H9 (cell line): ENCODE data around the gene BCO1. TPM values are rescaled to one million over a fixed set of nuclear protein-coding genes. Genes with fewer than 3 reads are reported as not detected.

Experiments
- DNase-seq: peaks from one replicate; pipeline ENCODE4 v3.0.0-alpha.2; 2017
- H2AFZ ChIP-seq: one replicate; pipeline ENCODE4 v1.6.1; 2013; ENCODE audit warnings: mild to moderate bottlenecking, low read length, control low read depth, moderate library complexity
- H2AK5ac ChIP-seq: 2 replicates; pipeline ENCODE4 v1.6.1; 2013; ENCODE audit warnings: low read length, control low read depth, mixed read lengths; ENCODE audit not compliant: insufficient read length
- H2BK120ac ChIP-seq: one replicate; pipeline ENCODE4 v1.6.1; 2013; ENCODE audit warnings: low read depth, mild to moderate bottlenecking, low read length, control low read depth, inconsistent platforms; ENCODE audit not compliant: poor library complexity, severe bottlenecking
- H2BK12ac ChIP-seq: 2 replicates; pipeline ENCODE4 v1.6.1; 2013; ENCODE audit warnings: low read length, control low read depth, mixed read lengths, low read depth; ENCODE audit not compliant: insufficient read length
- H2BK15ac ChIP-seq: 2 replicates; pipeline ENCODE4 v1.6.1; 2013; ENCODE audit warnings: low read depth, low read length, control low read depth
- H2BK20ac ChIP-seq: one replicate; pipeline ENCODE4 v1.6.1; 2013; ENCODE audit warnings: low read depth, mild to moderate bottlenecking, low read length, control low read depth, inconsistent platforms; ENCODE audit not compliant: poor library complexity, severe bottlenecking
- H2BK5ac ChIP-seq: 2 replicates; pipeline ENCODE4 v1.6.1; 2013; ENCODE audit warnings: low read length, control low read depth, mixed read lengths; ENCODE audit not compliant: insufficient read length
- H3K14ac ChIP-seq: 2 replicates; pipeline ENCODE4 v1.6.1; 2013; ENCODE audit warnings: low read length, control low read depth; ENCODE audit not compliant: insufficient read depth
- H3K18ac ChIP-seq: 2 replicates; pipeline ENCODE4 v1.6.1; 2013; ENCODE audit warnings: low read depth, mild to moderate bottlenecking, mixed read lengths, low read length, control low read depth; ENCODE audit not compliant: insufficient read length
- H3K23ac ChIP-seq: 2 replicates; pipeline ENCODE4 v1.6.1; 2013; ENCODE audit warnings: low read length, control low read depth, mixed read lengths, low read depth; ENCODE audit not compliant: insufficient read length
- H3K23me2 ChIP-seq: 2 replicates; pipeline ENCODE4 v1.6.1; 2013; ENCODE audit warnings: low read depth, mild to moderate bottlenecking, mixed read lengths, low read length, control low read depth; ENCODE audit not compliant: insufficient read length, poor library complexity, severe bottlenecking
- H3K27ac ChIP-seq: 2 replicates; pipeline ENCODE4 v1.5.1; 2013; ENCODE audit warnings: low read length, control low read depth, mixed read lengths, low read depth; ENCODE audit not compliant: insufficient read length
- H3K27me3 ChIP-seq: 2 replicates; pipeline ENCODE4 v1.6.1; 2013; ENCODE audit warnings: low read length, control low read depth, inconsistent platforms; ENCODE audit not compliant: insufficient read depth
- H3K4ac ChIP-seq: 2 replicates; pipeline ENCODE4 v1.6.1; 2013; ENCODE audit warnings: low read depth, mild to moderate bottlenecking, control low read depth, inconsistent platforms, low read length, moderate library complexity
- H3K4me1 ChIP-seq: 2 replicates; pipeline ENCODE4 v1.6.1; 2013; ENCODE audit warnings: low read length, control low read depth, inconsistent platforms; ENCODE audit not compliant: insufficient read depth
- H3K4me2 ChIP-seq: 2 replicates; pipeline ENCODE4 v1.6.1; 2013; ENCODE audit warnings: low read length, control low read depth, mixed read lengths; ENCODE audit not compliant: insufficient read length, insufficient read depth
- H3K56ac ChIP-seq: 2 replicates; pipeline ENCODE4 v1.6.1; 2013; ENCODE audit warnings: low read depth, mild to moderate bottlenecking, mixed read lengths, low read length, control low read depth; ENCODE audit not compliant: insufficient read length
- H3K79me1 ChIP-seq: 2 replicates; pipeline ENCODE4 v1.6.1; 2013; ENCODE audit warnings: low read depth, mild to moderate bottlenecking, moderate library complexity, low read length, control low read depth, inconsistent platforms; ENCODE audit not compliant: insufficient read depth, poor library complexity, severe bottlenecking
- H3K79me2 ChIP-seq: 2 replicates; pipeline ENCODE4 v1.6.1; 2013; ENCODE audit warnings: low read length, control low read depth, inconsistent platforms; ENCODE audit not compliant: insufficient read depth
- H3K9ac ChIP-seq: 2 replicates; pipeline ENCODE4 v1.6.1; 2013; ENCODE audit warnings: low read length, control low read depth, mixed read lengths; ENCODE audit not compliant: insufficient read length; ENCODE audit errors: extremely low read depth
- H3K9me3 ChIP-seq: one replicate; pipeline ENCODE4 v1.6.1; 2013; ENCODE audit warnings: low read depth, low read length, inconsistent platforms; ENCODE audit not compliant: control insufficient read depth
- H3T11ph ChIP-seq: one replicate; pipeline ENCODE4 v1.6.1; 2013; ENCODE audit warnings: mild to moderate bottlenecking, low read length, control low read depth, inconsistent platforms
- H4K20me1 ChIP-seq: one replicate; pipeline ENCODE4 v1.6.1; 2013; ENCODE audit not compliant: control insufficient read depth, insufficient read length, insufficient read depth
- H4K5ac ChIP-seq: 2 replicates; pipeline ENCODE4 v1.6.1; 2013; ENCODE audit warnings: low read depth, mild to moderate bottlenecking, mixed read lengths, low read length, control low read depth; ENCODE audit not compliant: insufficient read length
- H4K8ac ChIP-seq: replicated peaks from 2 replicates; pipeline ENCODE4 v1.6.1; 2013; ENCODE audit warnings: low read length, control low read depth, mixed read lengths, low read depth; ENCODE audit not compliant: insufficient read length
- H4K91ac ChIP-seq: 2 replicates; pipeline ENCODE4 v1.6.1; 2013; ENCODE audit warnings: low read depth, mild to moderate bottlenecking, moderate library complexity, mixed read lengths, low read length, control low read depth; ENCODE audit not compliant: insufficient read length
- H3K27ac Mint-ChIP-seq, 3 experiments: 2 replicates in 2 of 3; 3 replicates in 1 of 3; pipeline ENCODE4 v1.8.0; 2020 to 2021; ENCODE audit warnings: mixed read lengths in 3 of 3, mild to moderate bottlenecking in 1 of 3, moderate library complexity in 1 of 3
- H3K27me3 Mint-ChIP-seq: 2 replicates; pipeline ENCODE4 v1.8.0; 2021; ENCODE audit warnings: low read depth, mild to moderate bottlenecking, moderate library complexity, mixed read lengths
- H3K36me3 Mint-ChIP-seq, 3 experiments: 2 replicates in 2 of 3; 3 replicates in 1 of 3; pipeline ENCODE4 v1.8.0; 2020 to 2021; ENCODE audit warnings: low read depth in 3 of 3, mixed read lengths in 3 of 3; ENCODE audit not compliant: insufficient read depth in 1 of 3
- H3K4me1 Mint-ChIP-seq, 2 experiments: 2 replicates each; pipeline ENCODE4 v1.8.0; 2020; ENCODE audit warnings: mixed read lengths in 2 of 2
- H3K4me3 Mint-ChIP-seq, 2 experiments: 2 replicates in 1 of 2; 3 replicates in 1 of 2; pipeline ENCODE4 v1.8.0; 2020 to 2021; ENCODE audit warnings: mild to moderate bottlenecking in 2 of 2, mixed read lengths in 2 of 2, moderate library complexity in 1 of 2
- H3K9me3 Mint-ChIP-seq, 2 experiments: 2 replicates in 1 of 2; 3 replicates in 1 of 2; pipeline ENCODE4 v1.8.0; 2020; ENCODE audit warnings: mild to moderate bottlenecking in 2 of 2, mixed read lengths in 2 of 2, moderate library complexity in 1 of 2
- CTCF ChIP-seq: fragments of 200-600 bp; sonication (generic); conservative IDR thresholded peaks from 3 replicates; pipeline ENCODE4 v1.8.0; 2021; ENCODE audit warnings: antibody characterized with exemption, mild to moderate bottlenecking
- WGBS: extraction: QIAGEN DNeasy Blood & Tissue Kit; methylation state at CpG from one replicate; pipeline ENCODE4 v1.1.7; 2013; ENCODE audit warnings: missing lambda C conversion rate, low lambda C conversion rate, mixed read lengths; ENCODE audit not compliant: insufficient read length; ENCODE audit errors: extremely low coverage; 5-methylcytosine and 5-hydroxymethylcytosine counted together
- total RNA-seq: library from RNA; stranded (reverse); gene quantifications from 2 replicates; pipeline ENCODE4 v1.2.1, GENCODE V29; 2021

Gene BCO1
- total RNA-seq, 1 experiment from 2014 or later = not detected

DNA sequence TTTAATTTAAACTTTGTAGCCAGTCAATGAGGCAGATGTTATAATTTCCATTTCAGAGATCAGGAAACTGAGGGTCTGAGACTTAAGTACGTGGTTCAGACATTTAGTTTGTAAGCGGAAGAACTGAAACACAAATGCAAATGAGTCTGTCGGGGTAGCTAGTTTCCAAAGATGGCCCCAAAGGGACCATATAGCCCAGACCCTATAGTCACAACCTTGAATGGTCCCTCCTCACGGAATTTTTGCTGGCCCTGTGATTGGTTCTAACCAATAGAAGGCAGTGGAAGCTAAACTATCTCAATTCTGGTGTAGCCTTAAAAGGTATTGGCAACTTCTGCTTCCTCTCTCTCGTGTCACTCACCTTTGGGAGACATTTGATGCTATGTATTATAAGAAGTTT is 7.5 kb upstream of the BCO1 start:
- H3K14ac ChIP-seq = no peak overlapping the region
- Mint-ChIP-seq H3K4me3 (no peak overlapping the region), H3K9me3 (no peaks in the 10 kb centered on the region; a peak in 1 of 5 replicates)

More for the DNA sequence above, 7.5 kb upstream of the BCO1 start:
- TF ChIP-seq CTCF = no peak
- Mint-ChIP-seq H3K27me3 (no peaks in the 10 kb centered on the region; the same call in none of the 2 replicates), H3K4me1 (peaks cover 0 to 14% of the 10 kb centered on the region in 2 experiments; a peak in 1 of 4 replicates), H3K27ac (no peak overlapping the region; a peak in 1 of 7 replicates), H3K36me3 (no peaks in the 10 kb centered on the region)
- H3K4me1 ChIP-seq = no peaks in the 10 kb centered on the region
- no peak overlapping the region for H2BK15ac ChIP-seq
- DNase-seq = no peak
- H2AK5ac ChIP-seq = no peak overlapping the region
- H4K8ac ChIP-seq = no peak overlapping the region
- no peak overlapping the region for H2AFZ ChIP-seq
- H3K23ac ChIP-seq = no peak overlapping the region
- no CpG with 5 or more reads among the region's 5 CpGs for WGBS
- H2BK12ac ChIP-seq = no peak overlapping the region
- H3K18ac ChIP-seq = no peak overlapping the region
- no peak overlapping the region for H3K27ac ChIP-seq
- no peaks in the 10 kb centered on the region for H3K23me2 ChIP-seq
- H4K20me1 ChIP-seq = no peaks in the 10 kb centered on the region
- no peak overlapping the region for H3T11ph ChIP-seq
- no peak overlapping the region for H2BK20ac ChIP-seq
- H4K91ac ChIP-seq = no peak overlapping the region
- H2BK120ac ChIP-seq = no peak overlapping the region
- no peak overlapping the region for H3K4me2 ChIP-seq
- no peak overlapping the region for H4K5ac ChIP-seq
- no peaks in the 10 kb centered on the region for H3K27me3 ChIP-seq
- no peak overlapping the region for H2BK5ac ChIP-seq
- no peak overlapping the region for H3K56ac ChIP-seq
- H3K4ac ChIP-seq = no peak overlapping the region
- no peaks in the 10 kb centered on the region for H3K79me2 ChIP-seq
- no peaks in the 10 kb centered on the region for H3K9me3 ChIP-seq
- H3K79me1 ChIP-seq = no peaks in the 10 kb centered on the region
- H3K9ac ChIP-seq = no peak overlapping the region
